ENCODE measurements around the gene RPS6KC1.
"Not testable (repeated sequence)": the region's sequence is repeated elsewhere in the genome, so short reads cannot be mapped to it uniquely, and the experiment has no call there.

The RPS6KC1 gene

GRCh38 chr1:213057264-213058059 lies 6.4 kb downstream of the RPS6KC1 start:
- DNase-seq = no peak

- no peak for DNase-seq
Measured at GRCh38 chr1:213060836-213061235, 9.8 kb downstream of the RPS6KC1 start.

DNA sequence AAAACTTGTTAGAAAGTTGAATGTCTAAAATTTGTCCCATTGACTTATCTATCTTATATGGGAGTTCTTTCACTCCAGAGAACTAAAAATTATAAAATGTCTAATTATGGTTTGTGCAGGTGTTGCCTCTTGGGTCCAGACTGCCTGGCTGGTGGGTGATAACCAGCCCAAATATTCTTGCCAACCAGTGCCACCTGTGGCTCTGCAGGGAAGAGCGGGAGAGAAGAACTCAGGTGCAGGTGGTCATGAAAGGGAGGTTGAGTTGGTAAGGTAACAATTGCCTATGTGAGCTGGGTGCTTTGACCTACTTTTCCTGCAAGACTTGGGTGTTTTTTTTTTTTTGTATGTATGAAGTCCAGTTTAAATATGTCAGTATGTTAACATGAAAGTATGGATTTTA lies 10.2 kb downstream of the RPS6KC1 start:
- DNase-seq = no peak

DNA sequence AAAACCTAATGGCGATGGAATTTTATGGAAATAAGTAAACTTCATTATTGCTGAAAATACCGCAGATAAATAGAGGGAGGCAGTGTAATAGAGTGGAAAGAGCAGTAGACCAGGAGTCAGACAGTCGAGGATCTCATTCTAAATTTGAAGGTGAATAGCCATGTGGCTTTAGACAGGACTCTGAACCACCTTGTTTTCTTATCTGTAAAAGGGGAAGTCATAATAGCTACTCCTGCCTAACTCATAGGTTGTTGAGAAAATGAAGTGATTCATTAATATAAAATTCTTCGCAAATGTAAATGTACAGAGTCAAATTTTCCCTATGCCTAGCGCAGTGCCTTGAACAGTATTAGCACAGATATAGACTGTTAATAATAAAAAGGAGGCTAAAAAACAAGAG lies 14.8 kb downstream of the RPS6KC1 start:
- DNase-seq = no peak

GRCh38 chr1:213066363-213066762 lies 15.3 kb downstream of the RPS6KC1 start:
- DNase-seq = no peak

GRCh38 chr1:213067352-213067751 lies 16.3 kb downstream of the RPS6KC1 start:
- no peak for DNase-seq

DNA sequence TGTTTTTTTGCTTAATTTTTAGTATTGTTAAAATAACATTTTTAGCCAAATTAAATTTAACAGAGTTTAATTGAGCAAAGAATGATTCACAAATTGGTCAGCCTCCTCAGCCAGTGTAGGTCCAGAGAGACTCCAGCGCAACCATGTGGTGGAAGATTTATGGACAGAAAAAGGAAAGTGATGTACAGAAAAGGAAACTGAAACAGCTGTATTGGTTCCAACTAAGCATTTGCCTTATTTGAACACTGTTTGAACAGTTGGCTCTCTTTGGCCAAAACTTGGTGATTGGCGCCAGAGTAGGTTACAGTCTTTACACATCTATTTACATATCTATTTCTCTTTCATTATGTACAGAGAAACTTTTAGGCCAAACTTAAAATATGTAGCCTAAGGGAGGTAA lies 19.4 kb downstream of the RPS6KC1 start:
- no peak for DNase-seq

DNA sequence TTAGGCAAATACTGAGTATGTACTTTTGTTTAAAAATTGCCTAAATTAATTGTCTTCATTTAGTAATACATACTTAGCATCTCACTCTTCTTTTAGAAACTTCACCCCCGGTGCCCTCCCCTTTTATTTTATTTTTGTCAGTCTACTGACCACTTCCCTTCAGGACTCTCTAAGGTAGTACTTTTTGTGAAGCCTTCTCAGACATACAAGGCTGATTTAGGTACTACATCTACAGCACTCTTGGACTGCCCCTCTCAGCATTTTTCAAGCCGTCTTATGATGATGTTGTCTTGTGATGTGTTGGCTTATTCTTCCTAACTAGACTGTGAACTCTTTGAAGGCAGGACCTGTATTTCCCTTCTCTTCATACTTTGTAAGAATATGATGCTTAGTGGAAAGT lies 24.7 kb downstream of the RPS6KC1 start:
- no peak for DNase-seq

DNA sequence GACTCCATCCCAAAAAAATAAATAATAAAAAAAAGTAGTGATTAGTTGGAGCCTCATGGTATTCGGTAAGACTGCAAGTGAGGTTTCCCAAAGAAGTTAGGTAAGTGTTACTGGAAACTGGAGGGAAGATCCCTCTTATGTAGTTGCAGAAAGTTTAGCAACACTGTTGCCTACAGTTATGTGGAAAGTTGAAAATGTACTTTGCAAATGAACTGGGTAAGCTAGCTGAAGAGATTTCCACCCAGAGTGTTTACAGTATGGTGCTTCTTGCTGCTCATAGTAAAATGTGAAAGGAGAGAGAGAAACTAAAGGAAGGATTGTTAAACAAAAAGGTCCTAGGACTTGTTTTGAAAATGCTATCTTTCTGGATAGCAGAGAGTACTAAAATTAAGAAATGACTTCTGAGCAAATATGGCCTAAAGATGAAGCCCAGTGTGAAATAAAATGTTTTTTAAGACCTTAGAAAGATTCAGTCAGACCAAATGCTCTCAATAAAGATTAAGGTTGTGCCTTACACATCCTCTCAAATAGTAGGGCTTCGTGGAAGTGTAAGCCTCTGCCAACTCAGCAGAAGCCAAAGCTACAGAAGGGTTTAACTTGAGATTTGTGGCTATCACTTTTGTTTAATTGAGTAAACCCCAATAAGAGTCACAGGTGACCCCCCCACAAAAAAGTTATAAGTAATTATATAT lies 31.5 kb downstream of the RPS6KC1 start:
- no peak for DNase-seq

- DNase-seq = no peak
Measured at GRCh38 chr1:213083112-213083445, 32.0 kb downstream of the RPS6KC1 start.

- DNase-seq = no peak
Measured at GRCh38 chr1:213087911-213088310, 36.9 kb downstream of the RPS6KC1 start.

- DNase-seq = no peak
Measured at GRCh38 chr1:213089924-213090677, 39.1 kb downstream of the RPS6KC1 start.

GRCh38 chr1:213094446-213094845 lies 43.4 kb downstream of the RPS6KC1 start:
- DNase-seq = no peak

DNA sequence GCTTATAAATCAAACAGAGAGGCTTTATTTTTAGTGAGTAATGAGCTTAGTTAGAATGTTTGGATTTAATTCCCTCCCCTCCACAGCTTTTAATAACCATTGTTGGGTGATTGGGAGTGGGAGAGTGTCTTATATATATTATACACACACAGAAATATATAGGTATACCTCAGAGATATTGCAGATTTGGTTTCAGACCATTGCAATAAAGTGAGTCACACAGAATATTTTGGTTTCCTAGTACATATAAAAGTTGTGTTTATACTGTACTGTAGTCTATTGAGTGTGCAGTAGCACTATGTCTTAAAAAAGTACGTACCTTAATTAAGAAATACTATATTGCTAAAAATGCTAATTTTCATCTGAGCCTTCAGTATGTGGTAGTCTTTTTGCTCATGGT lies 44.4 kb downstream of the RPS6KC1 start:
- DNase-seq = no peak

GRCh38 chr1:213099682-213100399 lies 48.8 kb downstream of the RPS6KC1 start:
- DNase-seq = no peak

GRCh38 chr1:213100565-213100964 lies 49.5 kb downstream of the RPS6KC1 start:
- not testable (repeated sequence) for DNase-seq

DNA sequence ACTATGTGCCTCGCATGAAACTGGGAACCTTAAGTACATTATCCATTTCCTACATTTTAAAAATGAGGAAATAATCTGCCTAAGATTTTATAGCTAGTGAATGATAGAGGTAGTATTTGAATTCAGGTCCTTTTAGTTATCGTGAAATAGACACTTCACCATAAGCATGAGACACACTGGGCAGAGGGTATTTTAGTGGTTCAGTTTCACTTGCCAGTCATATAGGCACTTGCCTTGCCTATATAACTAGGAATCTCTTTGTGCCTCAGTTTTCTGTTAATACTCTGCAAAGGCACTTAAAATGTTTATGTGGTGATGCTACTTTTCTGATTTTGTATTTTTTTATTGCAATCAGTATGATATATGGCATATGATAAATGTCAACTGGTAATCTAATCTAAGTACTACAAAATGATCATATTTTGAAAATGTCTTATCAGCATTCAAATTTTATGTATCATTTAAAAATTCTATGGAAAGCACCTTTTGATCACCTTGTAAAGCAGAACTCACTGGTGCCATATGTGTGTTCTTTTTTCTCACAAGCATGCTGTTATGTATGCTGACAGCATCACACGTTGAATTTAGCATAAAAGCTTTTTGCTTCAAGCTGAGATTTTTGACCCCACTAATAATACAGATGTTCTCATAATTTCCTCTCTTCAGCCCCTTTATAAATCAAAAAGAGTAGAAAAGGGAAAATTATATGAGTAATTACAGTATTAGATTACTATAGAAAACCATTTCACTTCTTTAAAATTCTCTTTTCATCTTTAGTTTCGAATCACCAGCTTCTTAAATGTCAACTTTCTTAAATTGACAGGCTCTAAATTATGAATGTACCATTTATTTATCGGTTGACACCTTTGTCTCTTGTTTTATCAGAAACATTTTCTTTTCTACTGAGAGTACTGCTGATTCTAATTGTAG lies 52.6 kb downstream of the RPS6KC1 start:
- DNase-seq = no peak

DNA sequence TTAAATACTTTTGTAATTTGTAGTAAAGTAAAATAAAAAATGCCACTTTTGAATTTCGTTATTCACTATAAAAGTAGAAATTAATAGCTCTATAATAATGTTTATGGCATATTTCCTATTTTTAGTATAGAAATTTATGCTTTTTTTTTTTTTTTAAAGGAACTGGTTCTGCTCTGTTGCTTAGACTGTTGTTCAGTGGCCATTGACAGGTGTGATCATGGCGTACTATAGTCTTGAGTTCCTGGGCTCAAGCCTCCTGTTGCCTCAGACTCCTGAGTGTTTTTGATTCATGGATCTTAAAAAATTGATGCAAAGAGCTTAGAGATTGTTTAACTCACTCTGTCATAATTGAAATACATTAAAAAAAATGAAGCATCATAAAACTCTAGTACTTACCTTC lies 53.6 kb downstream of the RPS6KC1 start:
- DNase-seq = no peak

GRCh38 chr1:213106298-213106697 lies 55.3 kb downstream of the RPS6KC1 start:
- DNase-seq = no peak

- no peak for DNase-seq
Measured at GRCh38 chr1:213107613-213108012, 56.6 kb downstream of the RPS6KC1 start.

DNA sequence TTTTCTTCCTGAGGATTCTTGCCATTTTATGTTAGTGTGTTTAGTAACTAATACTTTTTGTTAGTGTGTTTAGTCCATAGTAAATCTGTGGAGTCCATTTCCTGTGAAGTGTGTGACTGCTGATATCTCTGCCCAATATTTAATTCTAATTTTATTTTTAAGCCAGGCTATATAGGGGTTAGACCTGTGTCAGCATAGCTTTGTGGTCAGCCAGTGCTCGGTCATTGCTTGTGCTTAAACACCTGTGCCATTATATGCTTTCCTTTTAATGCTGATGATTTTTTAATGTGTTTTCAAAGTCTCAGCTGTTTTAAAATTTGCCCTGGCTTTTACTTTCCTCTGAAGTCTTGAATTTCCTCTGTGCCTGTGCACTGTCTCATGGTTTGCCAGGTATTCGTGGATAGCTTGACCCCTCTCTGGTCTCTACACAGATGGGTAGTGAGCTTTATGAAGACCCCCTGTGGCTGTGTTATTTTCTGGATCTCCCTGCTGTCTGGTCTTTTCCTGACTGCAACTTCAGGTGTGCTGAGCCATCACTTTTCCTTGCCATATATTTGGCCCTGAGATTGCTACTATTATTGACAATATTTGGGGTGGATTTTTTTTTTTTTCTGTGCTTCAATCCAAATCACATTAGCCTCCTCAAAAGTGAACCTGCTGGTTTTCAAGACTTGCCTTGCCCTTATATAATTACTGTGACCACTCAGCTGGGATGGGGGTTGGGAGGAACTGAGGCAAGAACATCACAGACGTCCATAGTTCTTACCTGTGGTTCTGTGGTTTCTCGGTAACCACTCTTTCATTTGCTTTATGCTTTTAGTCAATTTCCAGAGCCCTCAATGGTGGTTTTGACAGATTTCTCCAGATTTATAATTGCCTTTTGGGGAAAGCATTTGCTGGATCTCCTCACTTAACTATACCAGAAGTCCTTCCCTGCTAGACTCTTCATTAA lies 59.6 kb downstream of the RPS6KC1 start:
- no peak for DNase-seq

Data from effector CD8-positive, alpha-beta T cell (primary cell).